ENCODE data around the gene ZNF837.
"Not testable (repeated sequence)": the region's sequence is repeated elsewhere in the genome, so short reads cannot be mapped to it uniquely, and the experiment has no call there.

ZNF837 gene

GRCh38 chr19:58380662-58381459, at the start of gene ZNF837:
Gene ZNF837 (minus strand): TSS chr19:58381030. CDS start chr19:58369332, 11,698 bp downstream.
- peak; percentile 100 for DNase-seq (ENCODE audit: low read depth, low spot score)

GRCh38 chr19:58429745-58430144, 48.9 kb upstream of the ZNF837 start:
- no peak for DNase-seq (ENCODE audit: low read depth, low spot score)

GRCh38 chr19:58428617-58429016, 47.8 kb upstream of the ZNF837 start:
- DNase-seq (ENCODE audit: low read depth, low spot score) = no peak

- no peak for DNase-seq (ENCODE audit: low read depth, low spot score)
These were observed 36.2 kb upstream of the ZNF837 start for GRCh38 chr19:58417071-58417470.

- DNase-seq (ENCODE audit: low read depth, low spot score) = no peak
These were observed 35.8 kb upstream of the ZNF837 start for GRCh38 chr19:58416604-58417003.

GRCh38 chr19:58409010-58409790, 28.4 kb upstream of the ZNF837 start:
- no peak for DNase-seq (ENCODE audit: low read depth, low spot score)

GRCh38 chr19:58408152-58409009, 27.6 kb upstream of the ZNF837 start, which contains the start of gene ZNF584:
Gene ZNF584 (plus strand): TSS chr19:58408649. CDS start chr19:58409148, 499 bp downstream.
- DNase-seq (ENCODE audit: low read depth, low spot score) = peak; percentile 96

- no peak for DNase-seq (ENCODE audit: low read depth, low spot score)
These were observed 26.9 kb upstream of the ZNF837 start for GRCh38 chr19:58407658-58408151.

- DNase-seq (ENCODE audit: low read depth, low spot score) = no peak
These were observed 26.2 kb upstream of the ZNF837 start for GRCh38 chr19:58406818-58407657.

GRCh38 chr19:58403920-58404478, 23.2 kb upstream of the ZNF837 start:
- DNase-seq (ENCODE audit: low read depth, low spot score) = not testable (repeated sequence)

- no peak for DNase-seq (ENCODE audit: low read depth, low spot score)
These were observed 21.1 kb upstream of the ZNF837 start for GRCh38 chr19:58401840-58402421.

- DNase-seq (ENCODE audit: low read depth, low spot score) = peak; percentile 100
These were observed 20.3 kb upstream of the ZNF837 start for GRCh38 chr19:58400916-58401839.

GRCh38 chr19:58400316-58400915, 19.6 kb upstream of the ZNF837 start:
- DNase-seq (ENCODE audit: low read depth, low spot score) = no peak

GRCh38 chr19:58399903-58400302, 19.1 kb upstream of the ZNF837 start:
- no peak for DNase-seq (ENCODE audit: low read depth, low spot score)

- DNase-seq (ENCODE audit: low read depth, low spot score) = no peak
These were observed 17.7 kb upstream of the ZNF837 start for GRCh38 chr19:58398545-58398944.

GRCh38 chr19:58398087-58398486, 17.3 kb upstream of the ZNF837 start:
- DNase-seq (ENCODE audit: low read depth, low spot score) = no peak

GRCh38 chr19:58397533-58398037, 16.8 kb upstream of the ZNF837 start:
- no peak for DNase-seq (ENCODE audit: low read depth, low spot score)

All from ELF-1 (cell line).